GM19043 (cell line): ENCODE results near the gene AK9.

Experiments
- ATAC-seq: cut with Tn5 transposase; IDR thresholded peaks from one replicate; pipeline ENCODE4 v1.9.1; 2021; ENCODE audit warnings: low read depth; ENCODE audit not compliant: unreplicated experiment

AK9 gene

GRCh38 chr6:109515781-109516409 is 175.1 kb downstream of the AK9 start:
- no peak for ATAC-seq

- no peak for ATAC-seq
Measured at GRCh38 chr6:109514946-109515345, 176.1 kb downstream of the AK9 start.

- ATAC-seq, result no peak
Measured at GRCh38 chr6:109513571-109514071, 177.4 kb downstream of the AK9 start.

- no peak for ATAC-seq
Measured at GRCh38 chr6:109512271-109512817, 178.7 kb downstream of the AK9 start.

GRCh38 chr6:109511832-109512231 is 179.2 kb downstream of the AK9 start:
- ATAC-seq, result no peak

GRCh38 chr6:109510358-109510757 is 180.6 kb downstream of the AK9 start:
- ATAC-seq, result no peak

- no peak for ATAC-seq
Measured at GRCh38 chr6:109508166-109508860, 182.7 kb downstream of the AK9 start.

GRCh38 chr6:109507490-109508072 is 183.4 kb downstream of the AK9 start:
- no peak for ATAC-seq

- ATAC-seq, result no peak
Measured at GRCh38 chr6:109506841-109507240, 184.2 kb downstream of the AK9 start.

GRCh38 chr6:109506314-109506713 is 184.7 kb downstream of the AK9 start:
- no peak for ATAC-seq

GRCh38 chr6:109503327-109504224 is 187.4 kb downstream of the AK9 start:
- no peak for ATAC-seq

- ATAC-seq, result no peak
Measured at GRCh38 chr6:109498936-109499335, 192.1 kb downstream of the AK9 start.

- ATAC-seq, result no peak
Measured at GRCh38 chr6:109498052-109498451, 192.9 kb downstream of the AK9 start.

- ATAC-seq, result no peak
Measured at GRCh38 chr6:109496036-109496772, 194.8 kb downstream of the AK9 start.

- no peak for ATAC-seq
Measured at GRCh38 chr6:109493865-109494264, 197.1 kb downstream of the AK9 start.

- ATAC-seq, result no peak
Measured at GRCh38 chr6:109491207-109491938, 199.6 kb downstream of the AK9 start.

GRCh38 chr6:109490713-109491112 is 200.3 kb downstream of the AK9 start:
- ATAC-seq, result no peak

- ATAC-seq, result no peak
Measured at GRCh38 chr6:109488001-109488400, 203.0 kb downstream of the AK9 start.

GRCh38 chr6:109486068-109486467 is 204.9 kb downstream of the AK9 start:
- ATAC-seq, result no peak
